HL-60 (cell line): ENCODE measurements around the gene KLHL10.

ENCODE experiments used
- CTCF ChIP-seq: IDR thresholded peaks from one replicate; pipeline ENCODE4 v1.5.1; 2011; ENCODE audit warnings: low read length, control low read depth, inconsistent platforms; ENCODE audit not compliant: insufficient read depth
- GABPA ChIP-seq: IDR thresholded peaks from 2 replicates; pipeline ENCODE4 v1.6.1; 2012; ENCODE audit warnings: low read depth
- POLR2AphosphoS5 ChIP-seq: IDR thresholded peaks from 2 replicates; pipeline ENCODE4 v1.6.1; 2012; ENCODE audit warnings: low read depth
- REST ChIP-seq: IDR thresholded peaks from 2 replicates; pipeline ENCODE4 v1.6.1; 2012; ENCODE audit warnings: low read depth; ENCODE audit not compliant: insufficient replicate concordance
- SPI1 ChIP-seq: IDR thresholded peaks from 2 replicates; pipeline ENCODE4 v1.6.1; 2012; ENCODE audit warnings: low read depth, mild to moderate bottlenecking, borderline replicate concordance

GRCh38 chr17:41837761-41838538 lies at the start of gene KLHL10:
- TF ChIP-seq CTCF, result no peak
- TF ChIP-seq POLR2AphosphoS5, result no peak
- no peak for TF ChIP-seq REST
- no peak for TF ChIP-seq GABPA
- TF ChIP-seq SPI1, result no peak
